Activated T-cell treated with anti-CD3 and anti-CD28 coated beads for 24 hours (primary cell): Measurements from ENCODE around the gene HOXA3.

Source experiments
- DNase-seq: peaks from one replicate; pipeline ENCODE4 v3.0.0-alpha.2; 2020; ENCODE audit warnings: low read depth

The HOXA3 gene

GRCh38 chr7:27143023-27143949 lies 9.1 kb downstream of the HOXA3 start, which contains the start of gene HOXA5:
Gene HOXA5, minus strand, starts transcription at chr7:27143681. Its CDS starts 74 bp downstream, at chr7:27143607.
- DNase-seq, result no peak

DNA sequence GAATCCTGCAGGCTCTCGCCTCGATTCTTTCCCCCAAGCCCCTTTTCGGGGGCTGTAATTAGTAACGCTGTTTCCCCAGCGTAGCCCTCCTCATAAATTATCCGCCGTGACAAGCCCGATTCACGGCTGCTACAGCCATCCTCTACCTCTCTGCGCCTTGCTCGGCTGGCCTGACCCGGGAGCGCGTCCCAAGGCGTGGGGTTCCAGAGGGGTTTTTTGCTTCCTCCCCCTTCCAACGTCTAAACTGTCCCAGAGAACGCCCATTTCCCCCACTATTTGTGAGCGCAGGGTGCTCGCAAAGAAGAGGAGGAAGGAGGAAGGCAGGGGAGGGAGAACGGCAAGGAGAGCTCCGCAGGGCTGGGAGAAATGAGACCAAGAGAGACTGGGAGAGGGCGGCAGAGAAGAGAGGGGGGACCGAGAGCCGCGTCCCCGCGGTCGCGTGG lies 9.8 kb downstream of the HOXA3 start:
- no peak for DNase-seq

GRCh38 chr7:27141923-27142579 lies 10.3 kb downstream of the HOXA3 start:
- DNase-seq, result no peak

GRCh38 chr7:27141137-27141922 lies 11.1 kb downstream of the HOXA3 start:
- no peak for DNase-seq

DNA sequence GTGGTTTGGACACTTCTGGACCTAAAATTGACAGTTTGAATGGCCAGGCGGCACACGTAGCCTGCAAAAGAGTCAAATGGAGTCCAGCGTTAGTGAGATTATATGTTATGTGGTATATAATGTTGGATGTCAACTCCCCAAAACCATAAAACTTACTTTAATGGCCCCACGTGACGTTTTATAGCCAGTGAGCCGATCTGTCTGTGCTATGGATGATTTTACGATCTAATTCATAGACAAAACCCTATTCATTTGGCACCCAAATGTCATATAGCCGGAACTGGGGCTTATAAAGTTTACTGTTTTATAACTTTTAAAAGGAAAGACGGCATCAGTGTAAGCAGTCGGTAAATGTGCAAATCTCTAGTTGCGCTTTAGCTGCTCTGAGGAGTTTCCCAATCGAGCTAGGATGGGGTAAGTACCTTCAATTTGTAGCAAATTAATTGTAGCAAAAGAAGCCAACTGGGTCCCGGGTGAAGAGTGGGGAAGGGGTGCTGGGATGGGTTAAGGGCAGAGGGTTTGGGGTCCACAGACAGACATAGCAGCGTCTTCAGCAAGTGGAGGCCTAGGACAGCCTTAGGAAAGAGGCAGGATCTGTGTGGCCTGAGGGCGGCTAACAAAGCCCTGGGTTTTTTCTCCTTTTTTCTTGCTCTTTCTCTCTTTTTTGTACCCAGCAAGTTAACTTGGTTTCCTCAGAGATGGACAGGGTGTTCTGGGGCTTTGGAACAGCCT lies 12.1 kb downstream of the HOXA3 start:
- no peak for DNase-seq

GRCh38 chr7:27139334-27140125 lies 12.9 kb downstream of the HOXA3 start:
- no peak for DNase-seq

- DNase-seq, result no peak
Measured at GRCh38 chr7:27138985-27139333, 13.4 kb downstream of the HOXA3 start.

GRCh38 chr7:27138472-27138871 lies 13.9 kb downstream of the HOXA3 start:
- DNase-seq, result no peak

DNA sequence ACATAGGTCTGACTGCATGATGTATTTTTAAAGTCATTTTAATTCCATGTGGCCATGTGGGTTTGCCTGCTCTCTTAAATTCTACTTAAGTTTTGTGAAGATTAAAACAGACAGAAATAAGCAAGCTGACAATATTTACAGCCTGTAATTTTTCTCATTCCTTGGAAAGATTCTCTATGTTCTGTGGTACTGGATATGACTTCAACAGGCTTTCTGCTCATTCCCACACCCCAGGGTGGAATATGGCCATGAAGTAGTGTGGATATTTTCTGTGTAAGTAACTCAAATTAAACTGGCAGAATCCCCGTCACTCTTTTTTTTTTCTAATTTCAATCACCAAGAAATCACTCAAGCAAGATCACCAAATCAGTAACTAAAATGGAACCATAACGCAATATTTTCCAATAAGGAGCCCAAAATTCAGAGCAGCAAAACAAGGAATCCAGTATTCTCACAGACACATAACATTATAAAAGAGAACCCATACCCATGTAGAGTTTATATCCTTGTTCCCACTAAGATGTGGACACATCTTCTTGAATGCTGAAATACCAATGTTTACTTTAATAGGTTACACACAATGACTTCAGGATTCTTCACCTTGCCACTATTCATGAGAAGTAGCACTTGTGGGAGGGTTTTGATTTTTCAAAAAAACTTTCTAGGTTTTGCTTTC lies 14.6 kb downstream of the HOXA3 start:
- no peak for DNase-seq

GRCh38 chr7:27134392-27134791 lies 18.0 kb downstream of the HOXA3 start:
- no peak for DNase-seq

GRCh38 chr7:27133409-27134231 lies 18.8 kb downstream of the HOXA3 start:
- DNase-seq, result no peak

DNA sequence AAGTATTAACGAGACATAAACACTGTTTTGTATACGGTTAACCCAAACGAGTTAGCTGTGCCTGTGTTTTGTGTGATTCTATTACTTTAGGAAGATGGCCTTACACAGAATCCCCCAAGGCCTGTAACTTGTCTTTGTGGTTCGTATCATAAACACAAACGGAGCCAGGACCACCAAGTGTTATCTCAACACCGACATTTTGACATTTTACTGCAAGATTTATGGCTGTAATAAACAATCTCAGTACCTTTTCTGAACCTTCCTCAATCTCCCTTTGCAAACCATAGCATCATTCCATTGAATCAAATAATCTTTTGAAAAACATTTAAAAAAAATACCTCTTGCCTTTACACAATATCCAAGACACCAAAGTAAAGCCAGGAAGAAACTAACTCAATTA lies 19.4 kb downstream of the HOXA3 start:
- no peak for DNase-seq

GRCh38 chr7:27132214-27132613 lies 20.2 kb downstream of the HOXA3 start:
- no peak for DNase-seq

GRCh38 chr7:27131390-27131819 lies 21.0 kb downstream of the HOXA3 start:
- no peak for DNase-seq

GRCh38 chr7:27130540-27131389 lies 21.6 kb downstream of the HOXA3 start, which contains the start of gene HOXA4:
Gene HOXA4, minus strand, starts transcription at chr7:27130757. Its CDS starts 24 bp downstream, at chr7:27130733.
- peak; percentile 48 for DNase-seq

GRCh38 chr7:27129729-27130539 lies 22.4 kb downstream of the HOXA3 start:
- DNase-seq, result no peak
